GM19099 (cell line): ENCODE measurements around the gene STKLD1.
A peak's percentile ranks its signal among the peaks of the same experiment; 100 is the strongest.

ENCODE experiments used
- POLR2A ChIP-seq: IDR thresholded peaks from 3 replicates; pipeline ENCODE4 v1.6.1; 2011; ENCODE audit warnings: low read depth; ENCODE audit not compliant: insufficient read length; ENCODE audit errors: extremely low read depth

The STKLD1 gene

GRCh38 chr9:133415170-133415569, 39.0 kb downstream of the STKLD1 start:
- TF ChIP-seq POLR2A: no peak

- TF ChIP-seq POLR2A: peak; percentile 78
These were observed 41.6 kb downstream of the STKLD1 start, which contains the start of gene REXO4 for GRCh38 chr9:133417541-133418461. TSS of gene REXO4 (minus strand) at chr9:133418010. CDS start at chr9:133417844, 166 bp downstream.

- TF ChIP-seq POLR2A: no peak
These were observed 42.8 kb downstream of the STKLD1 start for GRCh38 chr9:133419005-133419404.

- no peak for TF ChIP-seq POLR2A
These were observed 44.2 kb downstream of the STKLD1 start for GRCh38 chr9:133420392-133420827.

- TF ChIP-seq POLR2A: peak; percentile 25
These were observed 45.7 kb downstream of the STKLD1 start, which contains the start of gene ADAMTS13 for GRCh38 chr9:133421615-133422542. TSS of gene ADAMTS13 (plus strand) at chr9:133422367. CDS start at chr9:133422444, 77 bp downstream.

- TF ChIP-seq POLR2A: no peak
These were observed 47.0 kb downstream of the STKLD1 start for GRCh38 chr9:133423216-133423615.

- no peak for TF ChIP-seq POLR2A
These were observed 48.0 kb downstream of the STKLD1 start for GRCh38 chr9:133424187-133424586.

- TF ChIP-seq POLR2A: no peak
These were observed 49.0 kb downstream of the STKLD1 start for GRCh38 chr9:133425049-133425632.

- no peak for TF ChIP-seq POLR2A
These were observed 49.8 kb downstream of the STKLD1 start for GRCh38 chr9:133426011-133426410.

- TF ChIP-seq POLR2A: no peak
These were observed 51.6 kb downstream of the STKLD1 start for GRCh38 chr9:133427658-133428348.

GRCh38 chr9:133428617-133429101, 52.5 kb downstream of the STKLD1 start:
- no peak for TF ChIP-seq POLR2A

GRCh38 chr9:133429214-133429613, 53.0 kb downstream of the STKLD1 start:
- TF ChIP-seq POLR2A: no peak

- TF ChIP-seq POLR2A: no peak
These were observed 53.5 kb downstream of the STKLD1 start for GRCh38 chr9:133429641-133430161.

GRCh38 chr9:133430244-133430643, 54.1 kb downstream of the STKLD1 start:
- TF ChIP-seq POLR2A: no peak

GRCh38 chr9:133433351-133433843, 57.2 kb downstream of the STKLD1 start:
- no peak for TF ChIP-seq POLR2A
